Measurements from ENCODE around the gene AGAP3. TPM values are rescaled to one million over a fixed set of nuclear protein-coding genes. Genes with fewer than 3 reads are reported as not detected.

AGAP3 gene
- total and polyA plus RNA-seq, 2 donors from 2014 or later = 35.8 to 64.4 TPM

GRCh38 chr7:151053096-151053495 is 33.2 kb upstream of the AGAP3 start:
- no peaks in the 10 kb centered on the region for H3K36me3 ChIP-seq (ENCODE audit: control insufficient read depth in 2 of 3, insufficient read depth in 3 of 3, low read length in 3 of 3)
- H3K27ac ChIP-seq (ENCODE audit: low read depth in 2 of 2, low read length in 2 of 2) = no peak overlapping the region
- no peak for TF ChIP-seq CTCF (IDR thresholded peaks at IDR 0.05; ENCODE audit: borderline replicate concordance, extremely low read depth, insufficient read depth)
- FAIRE-seq = no peak
- intact Hi-C loops (cut with DNase I) = no loop called here
- no peak for DNase-seq
- no peaks in the 10 kb centered on the region for H3K27me3 ChIP-seq (ENCODE audit: control insufficient read depth, insufficient read depth, low read length)
- H3K9me3 ChIP-seq (ENCODE audit: control insufficient read depth in 2 of 3, insufficient read depth in 1 of 3, low read length in 3 of 3) = no peaks in the 10 kb centered on the region
- no peak overlapping the region for H3K9ac ChIP-seq (ENCODE audit: low read length in 3 of 3)
- no peak overlapping the region for H3K4me3 ChIP-seq (ENCODE audit: low read length in 3 of 3)
- peaks cover 0 to 9% (median 3%) of the 10 kb centered on the region in 3 donors for H3K4me1 ChIP-seq (ENCODE audit: control insufficient read depth in 2 of 3, insufficient read depth in 2 of 3, low read depth in 1 of 3, low read length in 3 of 3)

- no peak for TF ChIP-seq CTCF (IDR thresholded peaks at IDR 0.05; ENCODE audit: borderline replicate concordance, extremely low read depth, insufficient read depth)
- intact Hi-C loops (cut with DNase I) = no loop called here
- DNase-seq = no peak
- peaks cover 2 to 14% (median 7%) of the 10 kb centered on the region in 3 donors for H3K4me1 ChIP-seq (ENCODE audit: control insufficient read depth in 2 of 3, insufficient read depth in 2 of 3, low read depth in 1 of 3, low read length in 3 of 3)
- H3K9ac ChIP-seq (ENCODE audit: low read length in 3 of 3) = no peak overlapping the region
- H3K4me3 ChIP-seq (ENCODE audit: low read length in 3 of 3) = no peak overlapping the region
- no peak for FAIRE-seq
- H3K27me3 ChIP-seq (ENCODE audit: control insufficient read depth, insufficient read depth, low read length) = no peaks in the 10 kb centered on the region
- no peaks in the 10 kb centered on the region for H3K9me3 ChIP-seq (ENCODE audit: control insufficient read depth in 2 of 3, insufficient read depth in 1 of 3, low read length in 3 of 3)
- H3K36me3 ChIP-seq (ENCODE audit: control insufficient read depth in 2 of 3, insufficient read depth in 3 of 3, low read length in 3 of 3) = no peaks in the 10 kb centered on the region
- H3K27ac ChIP-seq (ENCODE audit: low read depth in 2 of 2, low read length in 2 of 2) = no peak overlapping the region
Observed at GRCh38 chr7:151053751-151054150, 32.5 kb upstream of the AGAP3 start.

- no peaks in the 10 kb centered on the region for H3K27me3 ChIP-seq (ENCODE audit: control insufficient read depth, insufficient read depth, low read length)
- DNase-seq (no peak), FAIRE-seq (no peak)
- no peaks in the 10 kb centered on the region for H3K9me3 ChIP-seq (ENCODE audit: control insufficient read depth in 2 of 3, insufficient read depth in 1 of 3, low read length in 3 of 3)
- H3K27ac ChIP-seq (ENCODE audit: low read depth in 2 of 2, low read length in 2 of 2) = no peak overlapping the region
- H3K9ac ChIP-seq (ENCODE audit: low read length in 3 of 3) = no peak overlapping the region
- H3K36me3 ChIP-seq (ENCODE audit: control insufficient read depth in 2 of 3, insufficient read depth in 3 of 3, low read length in 3 of 3) = no peaks in the 10 kb centered on the region
- H3K4me1 ChIP-seq (ENCODE audit: control insufficient read depth in 2 of 3, insufficient read depth in 2 of 3, low read depth in 1 of 3, low read length in 3 of 3) = peaks cover 4 to 30% (median 19%) of the 10 kb centered on the region in 3 donors
- H3K4me3 ChIP-seq (ENCODE audit: low read length in 3 of 3) = no peak overlapping the region
- intact Hi-C loops (cut with DNase I) = no loop called here
- no peak for TF ChIP-seq CTCF (IDR thresholded peaks at IDR 0.05; ENCODE audit: borderline replicate concordance, extremely low read depth, insufficient read depth)
Observed at GRCh38 chr7:151056283-151056665, 30.0 kb upstream of the AGAP3 start.
